Kidney (tissue), 14 donors: Measurements from ENCODE around the gene MGAT4A. TPM values are rescaled to one million over a fixed set of nuclear protein-coding genes. Genes with fewer than 3 reads are reported as not detected.

Experiments
- DNase-seq, 5 donors: peaks; one replicate each; pipeline ENCODE4 v3.0.0-alpha.2; 2013 to 2020
- FAIRE-seq: peaks from 2 replicates; lab custom pipeline; 2012; peaks lifted over from hg19 to GRCh38; lab: Jason Lieb, UNC
- H3K27ac ChIP-seq, 2 donors: one replicate each; pipeline ENCODE4 v1.7.0; 2013; ENCODE audit warnings: low read depth in 2 of 2, low read length in 2 of 2, inconsistent platforms in 1 of 2
- H3K27me3 ChIP-seq: one replicate; pipeline ENCODE4 v1.7.1; 2013; ENCODE audit warnings: low read length, inconsistent platforms; ENCODE audit not compliant: control insufficient read depth, insufficient read depth
- H3K36me3 ChIP-seq, 3 donors: one replicate each; pipeline versions ENCODE4 v1.7.0 to v1.7.1; 2013; ENCODE audit warnings: low read length in 3 of 3, control low read depth in 1 of 3, inconsistent platforms in 1 of 3; ENCODE audit not compliant: insufficient read depth in 3 of 3, control insufficient read depth in 2 of 3
- H3K4me1 ChIP-seq, 3 donors: one replicate each; pipeline versions ENCODE4 v1.7.0 to v1.7.1; 2013; ENCODE audit warnings: low read length in 3 of 3, inconsistent platforms in 1 of 3, low read depth in 1 of 3; ENCODE audit not compliant: control insufficient read depth in 2 of 3, insufficient read depth in 2 of 3
- H3K4me3 ChIP-seq, 3 donors: one replicate each; pipeline versions ENCODE4 v1.7.0 to v1.8.1; 2013; ENCODE audit warnings: low read length in 3 of 3, control low read depth in 1 of 3, inconsistent platforms in 1 of 3
- H3K9ac ChIP-seq, 3 donors: one replicate each; pipeline versions ENCODE4 v1.7.0 to v1.7.1; 2013; ENCODE audit warnings: low read length in 3 of 3, control low read depth in 1 of 3, inconsistent platforms in 1 of 3
- H3K9me3 ChIP-seq, 3 donors: one replicate each; pipeline versions ENCODE4 v1.7.0 to v1.7.1; 2013; ENCODE audit warnings: low read length in 3 of 3, control low read depth in 1 of 3, inconsistent platforms in 1 of 3; ENCODE audit not compliant: control insufficient read depth in 2 of 3, insufficient read depth in 1 of 3
- intact Hi-C: fragments of 100-400 bp; cut with DNase I; formaldehyde crosslinking; loops from one replicate; pipeline ENCODE4 v1.11.1; 2022
- polyA plus RNA-seq: library from polyadenylated mRNA; stranded (reverse); fragments of 350-450 nt; fragmentation: Illumina TruSeq; extraction: RNeasy Lipid Tissue Mini Kit (QIAGEN cat#74804); gene quantifications from one replicate; pipeline ENCODE4 v1.2.3, GENCODE V29; 2014; ENCODE audit warnings: low read depth, low replicate concordance; ENCODE audit not compliant: insufficient read depth
- total RNA-seq: library from RNA; stranded (reverse); fragmentation: NEBNext Ultra II Directional; extraction: Animal tissue kit (Norgen Biotek cat#: 25700); gene quantifications from one replicate; pipeline ENCODE4 v1.2.1, GENCODE V29; 2021
- TF ChIP-seq, protein P1 (sequence below): IDR thresholded peaks from 3 replicates; pipeline ENCODE4 v1.5.1; 2012; ENCODE audit warnings: mild to moderate bottlenecking, moderate library complexity, borderline replicate concordance; ENCODE audit not compliant: insufficient read depth; ENCODE audit errors: extremely low read depth
- donor health status: control.
- donor health status: control.
- donor health status: control.
- donor health status: control.
- donor health status: control.
- donor health status: DM: yes; HTN: yes; CAD: no.
- donor health status: Normal renal cell carcinoma (clear cell type).

Gene MGAT4A
- total and polyA plus RNA-seq, 2 donors from 2014 or later, result 23.5 to 101 TPM

GRCh38 chr2:98739020-98739419 lies 8.1 kb upstream of the MGAT4A start:
- no peak overlapping the region for H3K27ac ChIP-seq
- no peaks in the 10 kb centered on the region for H3K27me3 ChIP-seq
- no peaks in the 10 kb centered on the region for H3K4me1 ChIP-seq
- intact Hi-C loops, result no loop called here
- H3K4me3 ChIP-seq, result no peak overlapping the region
- FAIRE-seq, result no peak
- no peak overlapping the region for H3K9ac ChIP-seq
- DNase-seq, result no peak
- TF ChIP-seq, protein P1, sequence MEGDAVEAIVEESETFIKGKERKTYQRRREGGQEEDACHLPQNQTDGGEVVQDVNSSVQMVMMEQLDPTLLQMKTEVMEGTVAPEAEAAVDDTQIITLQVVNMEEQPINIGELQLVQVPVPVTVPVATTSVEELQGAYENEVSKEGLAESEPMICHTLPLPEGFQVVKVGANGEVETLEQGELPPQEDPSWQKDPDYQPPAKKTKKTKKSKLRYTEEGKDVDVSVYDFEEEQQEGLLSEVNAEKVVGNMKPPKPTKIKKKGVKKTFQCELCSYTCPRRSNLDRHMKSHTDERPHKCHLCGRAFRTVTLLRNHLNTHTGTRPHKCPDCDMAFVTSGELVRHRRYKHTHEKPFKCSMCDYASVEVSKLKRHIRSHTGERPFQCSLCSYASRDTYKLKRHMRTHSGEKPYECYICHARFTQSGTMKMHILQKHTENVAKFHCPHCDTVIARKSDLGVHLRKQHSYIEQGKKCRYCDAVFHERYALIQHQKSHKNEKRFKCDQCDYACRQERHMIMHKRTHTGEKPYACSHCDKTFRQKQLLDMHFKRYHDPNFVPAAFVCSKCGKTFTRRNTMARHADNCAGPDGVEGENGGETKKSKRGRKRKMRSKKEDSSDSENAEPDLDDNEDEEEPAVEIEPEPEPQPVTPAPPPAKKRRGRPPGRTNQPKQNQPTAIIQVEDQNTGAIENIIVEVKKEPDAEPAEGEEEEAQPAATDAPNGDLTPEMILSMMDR, result no peak
- H3K36me3 ChIP-seq, result no peaks in the 10 kb centered on the region
- H3K9me3 ChIP-seq, result no peaks in the 10 kb centered on the region

GRCh38 chr2:98738304-98738703 lies 7.4 kb upstream of the MGAT4A start:
- FAIRE-seq (no peak), DNase-seq (no peak)
- Histone ChIP-seq H3K4me1 (no peaks in the 10 kb centered on the region), H3K27me3 (no peaks in the 10 kb centered on the region), H3K36me3 (no peaks in the 10 kb centered on the region), H3K27ac (no peak overlapping the region), H3K4me3 (no peak overlapping the region), H3K9ac (no peak overlapping the region), H3K9me3 (no peaks in the 10 kb centered on the region)
- TF ChIP-seq, protein P1, result no peak
- intact Hi-C loops, result no loop called here

- DNase-seq, result no peak
- H3K27me3 ChIP-seq, result no peaks in the 10 kb centered on the region
- H3K36me3 ChIP-seq, result no peaks in the 10 kb centered on the region
- TF ChIP-seq, protein P1, result no peak
- no peak for FAIRE-seq
- no peak overlapping the region for H3K4me3 ChIP-seq
- H3K4me1 ChIP-seq, result no peaks in the 10 kb centered on the region
- H3K27ac ChIP-seq, result no peak overlapping the region
- no peak overlapping the region for H3K9ac ChIP-seq
- H3K9me3 ChIP-seq, result no peaks in the 10 kb centered on the region
- intact Hi-C loops, result no loop called here
Observed at GRCh38 chr2:98737848-98738247, 6.9 kb upstream of the MGAT4A start.

- no peaks in the 10 kb centered on the region for H3K9me3 ChIP-seq
- H3K4me3 ChIP-seq, result no peak overlapping the region
- H3K9ac ChIP-seq, result no peak overlapping the region
- TF ChIP-seq, protein P1, result no peak
- H3K27ac ChIP-seq, result no peak overlapping the region
- H3K36me3 ChIP-seq, result no peaks in the 10 kb centered on the region
- no peak for FAIRE-seq
- no peaks in the 10 kb centered on the region for H3K27me3 ChIP-seq
- no peak for DNase-seq
- intact Hi-C loops, result no loop called here
- peaks cover 0 to 3% (median 0%) of the 10 kb centered on the region in 3 donors for H3K4me1 ChIP-seq
Observed at GRCh38 chr2:98736464-98736889, 5.5 kb upstream of the MGAT4A start.
